Neural cell (in vitro differentiated cells): ENCODE measurements around the gene IPPK. TPM values are rescaled to one million over a fixed set of nuclear protein-coding genes. Genes with fewer than 3 reads are reported as not detected.

Experiments
- H2AFZ ChIP-seq: fragments of 200-600, 300-800 bp; sonication (generic), shearing (Covaris generic); 2 replicates; pipeline ENCODE4 v1.6.0; 2014; ENCODE audit warnings: low read depth, mild to moderate bottlenecking, antibody characterized with exemption, low read length, moderate library complexity
- H3F3A ChIP-seq: fragments of 200-600 bp; shearing (Covaris generic); 2 replicates; pipeline ENCODE4 v1.6.1; 2016; ENCODE audit warnings: mild to moderate bottlenecking, moderate library complexity, mixed read lengths, antibody characterized with exemption, low read length; ENCODE audit not compliant: insufficient read depth, poor library complexity, severe bottlenecking
- H3K27ac ChIP-seq: fragments of 200-600, 300-800 bp; sonication (generic), shearing (Covaris generic); 2 replicates; pipeline ENCODE4 v1.5.1; 2014; ENCODE audit warnings: mild to moderate bottlenecking, low read length, moderate library complexity
- H3K27me3 ChIP-seq: fragments of 300-800, 200-600 bp; sonication (generic), shearing (Covaris generic); 2 replicates; pipeline ENCODE4 v1.6.0; 2014; ENCODE audit warnings: mild to moderate bottlenecking, low read depth, low read length, moderate library complexity; ENCODE audit not compliant: insufficient read depth
- H3K36me3 ChIP-seq: fragments of 300-800, 200-600 bp; sonication (generic), shearing (Covaris generic); 2 replicates; pipeline ENCODE4 v1.5.1; 2014; ENCODE audit warnings: mild to moderate bottlenecking, antibody characterized with exemption, low read length, moderate library complexity; ENCODE audit not compliant: insufficient read depth
- H3K4me2 ChIP-seq: fragments of 300-800, 200-600 bp; sonication (generic), shearing (Covaris generic); 2 replicates; pipeline ENCODE4 v1.6.0; 2014; ENCODE audit warnings: mild to moderate bottlenecking, low read length
- H3K4me3 ChIP-seq: fragments of 300-800, 200-600 bp; sonication (generic), shearing (Covaris generic); 2 replicates; pipeline ENCODE4 v1.5.1; 2014; ENCODE audit warnings: mild to moderate bottlenecking, low read length, moderate library complexity
- H3K79me2 ChIP-seq: fragments of 200-600 bp; shearing (Covaris generic); replicated peaks from 2 replicates; pipeline ENCODE4 v1.6.0; 2014; ENCODE audit warnings: mild to moderate bottlenecking, low read length, moderate library complexity; ENCODE audit not compliant: insufficient read depth
- H3K9ac ChIP-seq: fragments of 300-800, 200-600 bp; sonication (generic), shearing (Covaris generic); 2 replicates; pipeline ENCODE4 v1.6.1; 2016; ENCODE audit warnings: mild to moderate bottlenecking, low read length, mixed read lengths
- H3K9me2 ChIP-seq: fragments of 200-600 bp; shearing (Covaris generic); 2 replicates; pipeline ENCODE4 v1.6.1; 2016; ENCODE audit warnings: mild to moderate bottlenecking, low read length, mixed read lengths; ENCODE audit not compliant: insufficient read depth
- H3K9me3 ChIP-seq: fragments of 200-600, 300-800 bp; sonication (generic), shearing (Covaris generic); 2 replicates; pipeline ENCODE4 v1.6.1; 2016; ENCODE audit warnings: mild to moderate bottlenecking, mixed run types, low read length, moderate library complexity, mixed read lengths
- H4K20me1 ChIP-seq: fragments of 200-600 bp; shearing (Covaris generic); 2 replicates; pipeline ENCODE4 v1.6.1; 2016; ENCODE audit warnings: mild to moderate bottlenecking, mixed run types; ENCODE audit not compliant: insufficient read depth
- CTCF ChIP-seq: fragments of 450-650 bp; IDR thresholded peaks from 2 replicates; pipeline ENCODE4 v1.5.1; 2014; ENCODE audit warnings: antibody characterized with exemption, mild to moderate bottlenecking, moderate library complexity; ENCODE audit not compliant: poor library complexity, severe bottlenecking
- EP300 ChIP-seq: fragments of 450-650 bp; conservative IDR thresholded peaks from 2 replicates; pipeline ENCODE4 v1.6.1; 2014; ENCODE audit warnings: antibody characterized with exemption, mild to moderate bottlenecking, moderate library complexity; ENCODE audit not compliant: poor library complexity, severe bottlenecking
- EZH2 ChIP-seq: fragments of 200-600, 300-800 bp; shearing (Covaris generic), sonication (generic); IDR thresholded peaks from 2 replicates; pipeline ENCODE4 v1.6.1; 2014; ENCODE audit warnings: antibody characterized with exemption, low read length, borderline replicate concordance, mild to moderate bottlenecking; ENCODE audit not compliant: insufficient read depth, poor library complexity, severe bottlenecking
- MXI1 ChIP-seq: fragments of 450-650 bp; conservative IDR thresholded peaks from 2 replicates; pipeline ENCODE4 v1.6.1; 2014; ENCODE audit warnings: antibody characterized with exemption, mild to moderate bottlenecking; ENCODE audit not compliant: poor library complexity, severe bottlenecking
- POLR2AphosphoS5 ChIP-seq: IDR thresholded peaks from 2 replicates; pipeline ENCODE4 v1.6.1; 2012
- RAD21 ChIP-seq: fragments of 450-650 bp; conservative IDR thresholded peaks from 2 replicates; pipeline ENCODE4 v1.6.1; 2014; ENCODE audit warnings: antibody characterized with exemption, mild to moderate bottlenecking, moderate library complexity
- REST ChIP-seq: IDR thresholded peaks from 2 replicates; pipeline ENCODE4 v1.6.1; 2012; ENCODE audit warnings: borderline replicate concordance
- SMC3 ChIP-seq: fragments of 450-650 bp; conservative IDR thresholded peaks from 2 replicates; pipeline ENCODE4 v1.6.1; 2014; ENCODE audit warnings: antibody characterized with exemption, mild to moderate bottlenecking, moderate library complexity; ENCODE audit not compliant: poor library complexity
- TAF1 ChIP-seq: IDR thresholded peaks from 2 replicates; pipeline ENCODE4 v1.6.1; 2012; ENCODE audit warnings: low read depth
- polyA plus RNA-seq: library from polyadenylated mRNA; depleted of rRNA; stranded (reverse); fragments of >200 nt; gene quantifications from 2 replicates; pipeline ENCODE4 v1.2.3, GENCODE V29; 2014

Gene IPPK
- polyA plus RNA-seq, 1 donor from 2014 or later, result 34.3 TPM

- Histone ChIP-seq H3K9me3 (no peaks in the 10 kb centered on the region), H3K9ac (no peak overlapping the region), H3K4me3 (no peak overlapping the region), H3K79me2 (no peaks in the 10 kb centered on the region), H3F3A (no peaks in the 10 kb centered on the region), H3K9me2 (no peaks in the 10 kb centered on the region), H3K27me3 (no peaks in the 10 kb centered on the region), H3K4me2 (no peak overlapping the region), H4K20me1 (no peaks in the 10 kb centered on the region), H2AFZ (no peak overlapping the region), H3K36me3 (no peaks in the 10 kb centered on the region), H3K27ac (no peak overlapping the region)
- TF ChIP-seq TAF1 (no peak), RAD21 (no peak), REST (no peak), EP300 (no peak), SMC3 (no peak), POLR2AphosphoS5 (no peak), MXI1 (no peak), CTCF (no peak), EZH2 (no peak)
These were observed 80.0 kb downstream of the IPPK start for GRCh38 chr9:92589923-92590322.

GRCh38 chr9:92576175-92576574 lies 93.8 kb downstream of the IPPK start:
- Histone ChIP-seq H3K9ac (no peak overlapping the region), H3K9me3 (no peaks in the 10 kb centered on the region), H2AFZ (no peak overlapping the region)

More at GRCh38 chr9:92576175-92576574, 93.8 kb downstream of the IPPK start:
- Histone ChIP-seq H3K9me2 (no peaks in the 10 kb centered on the region), H3K27me3 (no peaks in the 10 kb centered on the region), H3K4me3 (no peak overlapping the region), H3K36me3 (no peaks in the 10 kb centered on the region), H3K27ac (no peak overlapping the region), H3K79me2 (no peaks in the 10 kb centered on the region), H3K4me2 (no peak overlapping the region), H3F3A (no peaks in the 10 kb centered on the region), H4K20me1 (no peaks in the 10 kb centered on the region)
- no peak for TF ChIP-seq EZH2
- TF ChIP-seq POLR2AphosphoS5, result no peak
- TF ChIP-seq REST, result no peak
- no peak for TF ChIP-seq SMC3
- no peak for TF ChIP-seq TAF1
- no peak for TF ChIP-seq CTCF
- TF ChIP-seq EP300, result no peak
- TF ChIP-seq MXI1, result no peak
- TF ChIP-seq RAD21, result no peak
